HG02798 (cell line): ENCODE measurements around the gene COX15.
"Not testable (repeated sequence)": the region's sequence is repeated elsewhere in the genome, so short reads cannot be mapped to it uniquely, and the experiment has no call there.

ENCODE experiments used
- ATAC-seq: cut with Tn5 transposase; IDR thresholded peaks from one replicate; pipeline ENCODE4 v1.9.1; 2021; ENCODE audit warnings: mild to moderate bottlenecking; ENCODE audit not compliant: unreplicated experiment, poor library complexity

Gene COX15

DNA sequence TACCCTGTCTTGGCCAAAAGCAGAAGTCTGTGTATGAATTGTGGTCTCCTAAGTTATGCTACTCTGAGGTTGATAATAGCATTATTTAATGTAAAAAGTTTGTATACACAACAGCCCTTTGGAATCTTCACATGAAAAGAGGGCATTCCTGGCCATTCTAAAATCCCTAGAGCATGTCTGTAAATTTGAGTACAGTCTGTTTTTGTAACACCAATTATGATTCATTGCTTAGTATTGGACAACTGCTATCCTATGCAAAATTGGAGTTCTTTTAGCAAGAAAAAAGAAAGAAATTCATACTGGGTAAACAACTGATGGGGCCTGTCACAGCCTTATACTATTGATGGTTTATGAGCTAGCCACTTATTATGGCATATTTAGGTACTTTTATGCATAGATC, 10.3 kb upstream of the COX15 start:
- ATAC-seq: no peak

GRCh38 chr10:99740933-99741559, 9.1 kb upstream of the COX15 start:
- ATAC-seq: no peak

GRCh38 chr10:99740260-99740659, 8.3 kb upstream of the COX15 start:
- no peak for ATAC-seq

DNA sequence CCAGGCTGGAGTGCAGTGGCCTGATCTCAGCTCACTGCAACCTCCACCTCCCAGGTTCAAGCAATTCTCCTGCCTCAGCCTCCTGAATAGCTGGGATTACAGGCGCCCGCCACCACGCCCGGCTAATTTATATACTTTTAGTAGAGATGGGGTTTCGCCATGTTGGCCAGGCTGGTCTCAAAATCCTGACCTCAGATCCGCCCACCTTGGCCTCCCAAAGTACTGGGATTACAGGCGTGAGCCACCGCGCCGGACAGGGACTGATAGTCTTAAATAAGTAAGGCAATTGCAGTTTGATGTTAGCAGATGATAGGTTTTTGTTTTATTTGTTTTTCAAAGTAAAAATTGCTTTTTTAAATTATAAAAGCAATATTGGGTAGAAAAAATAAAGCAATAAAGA, 2.2 kb upstream of the COX15 start:
- ATAC-seq: not testable (repeated sequence)

- no peak for ATAC-seq
Measured at GRCh38 chr10:99733366-99733765, 1.4 kb upstream of the COX15 start.

DNA sequence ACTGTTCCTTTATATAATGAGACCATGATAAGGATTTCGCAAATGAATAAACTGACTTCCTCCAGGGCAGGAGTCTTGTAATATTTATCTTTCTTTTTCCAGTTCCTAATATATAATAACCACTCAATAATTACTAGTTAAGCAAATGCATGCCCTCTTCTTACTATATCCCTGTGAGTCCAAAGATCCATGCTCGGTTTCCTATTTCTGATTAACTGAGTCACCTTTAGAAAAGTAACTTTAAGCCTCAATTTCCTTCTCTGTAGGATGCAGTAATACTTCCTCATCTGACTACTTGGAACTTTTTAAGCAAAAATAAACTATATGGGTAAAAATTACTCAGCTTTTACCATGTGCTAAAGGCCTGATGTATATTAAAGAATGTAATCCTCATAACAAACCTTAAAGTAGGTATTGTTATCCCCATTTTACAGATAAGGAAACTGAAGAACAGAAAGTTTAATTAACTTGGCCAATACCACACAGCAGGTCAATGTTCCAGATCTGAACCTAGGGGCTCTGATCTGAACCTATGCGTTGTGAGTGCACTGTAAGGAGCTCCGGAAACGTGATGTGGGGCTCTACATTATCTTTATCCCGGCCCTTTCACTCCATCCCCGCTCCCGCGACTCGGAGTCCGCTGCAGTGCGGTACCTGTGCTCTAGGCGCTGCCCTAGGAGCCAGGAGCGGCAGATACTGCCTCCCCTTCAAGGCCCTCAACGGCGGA, 458 bp downstream of the COX15 start:
- peak; percentile 29 for ATAC-seq

DNA sequence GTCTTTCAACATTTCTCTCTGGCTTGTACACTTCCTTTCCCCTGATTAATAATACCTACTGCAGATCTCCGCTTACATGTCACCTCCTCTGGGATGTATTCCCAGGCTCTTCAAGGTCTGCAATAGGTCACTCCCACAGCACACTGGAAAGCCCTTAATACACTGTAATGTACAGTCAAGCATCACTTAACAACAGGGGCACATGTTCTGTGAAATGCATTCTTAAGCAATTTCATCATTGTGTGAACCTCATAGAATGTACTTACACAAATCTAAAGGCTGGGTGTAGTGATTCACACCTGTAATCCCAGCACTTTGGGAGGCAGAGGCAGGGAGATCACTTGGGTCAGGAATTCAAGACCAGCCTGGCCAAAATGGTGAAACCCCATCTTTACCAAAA, 1.9 kb downstream of the COX15 start:
- no peak for ATAC-seq

GRCh38 chr10:99720387-99720786, 11.5 kb downstream of the COX15 start:
- ATAC-seq: no peak

DNA sequence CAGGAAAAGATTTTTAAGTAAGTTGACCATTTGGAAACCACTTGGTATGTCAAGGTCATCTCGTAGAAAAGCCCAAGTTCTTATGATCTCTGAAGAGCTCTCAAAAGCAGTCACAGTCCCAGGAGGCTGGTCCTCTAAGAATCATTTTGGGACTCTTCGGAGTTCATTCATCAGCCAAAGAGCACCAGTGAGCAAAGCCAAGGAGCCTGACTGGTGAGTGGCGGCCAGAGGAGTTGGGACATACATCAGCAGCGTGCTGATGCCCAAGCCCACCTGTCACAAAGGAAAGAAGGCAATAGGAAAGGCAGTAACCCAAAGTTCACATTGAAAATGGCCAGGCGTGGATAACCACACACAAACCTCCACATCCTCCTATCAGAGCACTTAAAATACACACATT, 17.5 kb downstream of the COX15 start:
- ATAC-seq: no peak

DNA sequence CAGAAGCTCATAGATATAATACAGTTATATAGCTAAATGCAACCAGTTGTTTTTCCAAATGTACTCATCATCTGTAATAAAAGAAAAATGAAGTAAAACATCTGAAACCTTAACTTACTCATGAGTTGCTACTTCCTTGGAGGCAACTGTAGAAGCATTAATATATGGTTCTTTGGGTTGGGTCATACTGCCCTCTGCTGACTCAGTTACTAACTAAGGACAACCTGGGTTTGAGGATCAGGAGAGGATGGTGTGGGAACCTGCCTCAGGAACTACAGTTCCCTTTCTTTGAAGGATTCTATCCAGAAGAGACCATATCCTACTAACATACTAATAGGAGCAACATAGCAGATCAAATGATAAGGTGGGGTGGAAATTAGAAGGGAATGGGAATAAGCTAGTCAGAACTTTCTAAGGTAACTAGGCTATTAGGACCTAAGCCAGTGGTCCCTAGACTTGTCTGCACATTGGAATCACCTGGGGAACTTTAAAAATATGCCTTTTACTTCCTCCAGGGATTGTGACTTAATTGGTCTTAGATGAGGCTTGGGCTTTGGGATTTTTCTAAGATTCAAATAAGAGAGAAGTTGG, 20.7 kb downstream of the COX15 start:
- ATAC-seq: no peak

GRCh38 chr10:99709480-99710229, 22.3 kb downstream of the COX15 start:
- peak; percentile 78 for ATAC-seq

GRCh38 chr10:99708428-99709012, 23.4 kb downstream of the COX15 start:
- no peak for ATAC-seq

DNA sequence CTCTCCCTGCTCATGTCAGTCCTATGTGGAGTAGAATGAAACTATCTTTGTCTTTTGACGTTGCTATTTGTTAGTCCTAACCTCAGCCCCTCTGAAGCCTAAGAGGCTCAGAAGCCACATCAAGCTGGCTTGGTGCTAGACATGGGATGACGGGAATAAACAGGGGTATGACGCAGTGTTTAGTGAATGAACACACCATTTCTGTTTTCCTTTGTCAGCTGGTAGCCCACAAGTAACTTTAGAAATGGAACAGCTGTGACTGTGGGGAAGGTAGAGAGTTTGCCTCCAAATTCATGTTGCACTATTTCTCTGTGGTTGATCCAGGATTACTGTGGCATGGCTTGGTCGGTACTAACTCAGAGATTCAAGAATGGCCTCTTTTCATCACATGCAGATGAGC, 31.3 kb downstream of the COX15 start:
- ATAC-seq: no peak

DNA sequence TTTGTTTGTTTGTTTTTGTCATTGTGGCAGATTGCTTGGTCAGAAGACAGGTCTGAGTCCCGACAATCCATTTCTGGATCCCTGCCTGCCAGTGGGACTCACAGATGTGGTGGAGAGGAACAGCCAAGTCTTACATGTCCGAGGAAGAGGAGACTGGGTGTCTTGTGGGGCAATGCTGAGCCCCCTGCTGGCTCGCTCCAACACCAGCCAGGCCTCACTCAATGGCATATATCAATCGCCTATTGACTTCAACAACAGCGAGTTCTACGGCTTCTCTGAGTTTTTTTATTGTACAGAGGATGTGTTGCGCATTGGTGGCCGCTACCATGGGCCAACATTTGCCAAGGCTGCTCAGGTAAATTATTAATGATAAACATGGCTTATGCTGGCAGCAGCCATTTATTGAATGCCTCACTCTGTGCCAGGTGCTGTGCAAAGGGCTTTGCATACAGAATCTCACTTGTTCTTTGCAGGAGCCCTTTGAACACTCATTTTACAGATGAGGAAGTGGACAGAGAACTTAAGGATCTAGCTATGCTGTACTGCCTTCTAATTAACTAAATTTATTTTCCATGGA, 33.3 kb downstream of the COX15 start:
- no peak for ATAC-seq

DNA sequence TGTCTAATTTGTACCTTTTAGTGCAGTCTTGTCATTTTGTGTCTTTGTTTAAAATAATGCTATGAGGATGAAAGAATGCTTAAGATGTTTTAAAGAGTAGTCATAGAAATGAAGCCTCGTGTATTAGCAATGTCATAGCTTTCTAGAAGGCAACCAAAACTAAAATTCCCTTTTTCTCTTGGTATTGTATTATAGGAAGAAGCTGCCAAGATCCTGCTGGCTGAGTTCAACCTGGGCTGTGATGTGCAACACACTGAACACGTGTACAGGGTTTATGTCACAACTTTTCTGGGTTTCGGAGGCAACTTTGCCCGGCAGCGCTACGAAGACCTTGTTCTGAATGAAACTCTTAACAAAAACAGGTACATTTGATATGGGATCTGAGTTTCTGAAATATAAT, 36.2 kb downstream of the COX15 start:
- ATAC-seq: no peak

GRCh38 chr10:99693933-99694583, 37.9 kb downstream of the COX15 start:
- no peak for ATAC-seq

DNA sequence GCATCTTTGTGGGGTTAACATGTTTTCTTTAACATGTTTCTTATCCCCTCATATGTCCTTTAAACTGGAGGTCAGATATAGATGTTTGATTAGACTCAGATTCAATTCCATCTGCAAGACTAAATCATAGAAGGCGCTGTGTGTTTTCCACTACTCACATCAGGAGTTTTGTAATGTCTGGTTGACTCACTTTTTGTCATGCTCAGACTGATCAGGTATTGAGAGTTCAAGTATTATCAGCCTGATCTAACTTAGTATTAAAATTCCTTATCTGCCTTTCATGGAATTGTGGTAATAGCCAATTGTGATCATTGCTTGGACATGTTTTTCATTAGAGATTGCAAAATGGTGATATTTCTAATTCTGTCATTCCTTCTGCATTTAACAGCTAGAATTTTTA, 42.5 kb downstream of the COX15 start:
- no peak for ATAC-seq

GRCh38 chr10:99685597-99685967, 46.3 kb downstream of the COX15 start:
- ATAC-seq: peak; percentile 83

- no peak for ATAC-seq
Measured at GRCh38 chr10:99682752-99683151, 49.2 kb downstream of the COX15 start.
